AG08395 (cell line): ENCODE results near the gene AFP.
A peak's percentile ranks its signal among the peaks of the same experiment; 100 is the strongest.

ENCODE experiments used
- DNase-seq: peaks from one replicate; pipeline ENCODE4 v3.0.0; 2012; ENCODE audit warnings: mixed read lengths, low spot score

AFP gene

GRCh38 chr4:73438582-73439215 is 2.7 kb downstream of the AFP start:
- DNase-seq = no peak

GRCh38 chr4:73439445-73439844 is 3.4 kb downstream of the AFP start:
- DNase-seq = no peak

- no peak for DNase-seq
Measured at GRCh38 chr4:73439991-73440390, 4.0 kb downstream of the AFP start.

- DNase-seq = no peak
Measured at GRCh38 chr4:73440653-73441052, 4.6 kb downstream of the AFP start.

- no peak for DNase-seq
Measured at GRCh38 chr4:73442275-73442674, 6.3 kb downstream of the AFP start.

GRCh38 chr4:73443224-73443623 is 7.2 kb downstream of the AFP start:
- DNase-seq = no peak

GRCh38 chr4:73445383-73446335 is 9.6 kb downstream of the AFP start:
- no peak for DNase-seq

GRCh38 chr4:73446336-73446938 is 10.4 kb downstream of the AFP start:
- DNase-seq = peak; percentile 24

- no peak for DNase-seq
Measured at GRCh38 chr4:73447671-73448070, 11.7 kb downstream of the AFP start.

GRCh38 chr4:73448448-73449203 is 12.6 kb downstream of the AFP start:
- no peak for DNase-seq

GRCh38 chr4:73450398-73451004 is 14.5 kb downstream of the AFP start:
- DNase-seq = peak; percentile 82

GRCh38 chr4:73451404-73451803 is 15.4 kb downstream of the AFP start:
- no peak for DNase-seq

- DNase-seq = no peak
Measured at GRCh38 chr4:73451981-73452747, 16.1 kb downstream of the AFP start.

- no peak for DNase-seq
Measured at GRCh38 chr4:73452953-73453700, 17.1 kb downstream of the AFP start.

GRCh38 chr4:73453701-73454005 is 17.6 kb downstream of the AFP start:
- DNase-seq = no peak

- DNase-seq = no peak
Measured at GRCh38 chr4:73454920-73455319, 18.9 kb downstream of the AFP start.

GRCh38 chr4:73456177-73457022 is 20.4 kb downstream of the AFP start:
- no peak for DNase-seq

GRCh38 chr4:73458184-73459047 is 22.4 kb downstream of the AFP start:
- no peak for DNase-seq

- no peak for DNase-seq
Measured at GRCh38 chr4:73459048-73459421, 23.0 kb downstream of the AFP start.
